ENCODE measurements around the gene FBXO45.
"Not testable (repeated sequence)": the region's sequence is repeated elsewhere in the genome, so short reads cannot be mapped to it uniquely, and the experiment has no call there.

The FBXO45 gene
- total RNA-seq = 21.9 to 32.6 (median 28.3) reads per million in 4 experiments

GRCh38 chr3:196568246-196569002 is at the start of gene FBXO45, which contains the start of gene WDR53:
FBXO45 (plus strand) TSS chr3:196568660; CDS start chr3:196568985, 325 bp downstream.
WDR53 (minus strand) TSS chr3:196568554; CDS start chr3:196561475, 7,079 bp downstream.
- DNase-seq = peak; percentile 92

GRCh38 chr3:196518966-196519717 is 49.3 kb upstream of the FBXO45 start:
- peak; percentile 11 for DNase-seq

GRCh38 chr3:196519718-196520082 is 48.8 kb upstream of the FBXO45 start:
- no peak for DNase-seq

- not testable (repeated sequence) for DNase-seq
Observed at GRCh38 chr3:196521291-196521690, 47.2 kb upstream of the FBXO45 start.

GRCh38 chr3:196523841-196524240 is 44.6 kb upstream of the FBXO45 start:
- no peak for DNase-seq

- DNase-seq = no peak
Observed at GRCh38 chr3:196524527-196524926, 43.9 kb upstream of the FBXO45 start.

GRCh38 chr3:196525141-196525540 is 43.3 kb upstream of the FBXO45 start:
- DNase-seq = no peak

GRCh38 chr3:196528639-196529233 is 39.7 kb upstream of the FBXO45 start:
- DNase-seq = peak; percentile 51

GRCh38 chr3:196531418-196531817 is 37.0 kb upstream of the FBXO45 start:
- no peak for DNase-seq

GRCh38 chr3:196533260-196533681 is 35.2 kb upstream of the FBXO45 start:
- DNase-seq = no peak

- peak; percentile 57 for DNase-seq
Observed at GRCh38 chr3:196537319-196537984, 31.0 kb upstream of the FBXO45 start.

- no peak for DNase-seq
Observed at GRCh38 chr3:196541684-196542445, 26.6 kb upstream of the FBXO45 start.

- DNase-seq = no peak
Observed at GRCh38 chr3:196544491-196544992, 23.9 kb upstream of the FBXO45 start.

- no peak for DNase-seq
Observed at GRCh38 chr3:196546537-196546936, 21.9 kb upstream of the FBXO45 start.

- DNase-seq = no peak
Observed at GRCh38 chr3:196547067-196547466, 21.4 kb upstream of the FBXO45 start.

GRCh38 chr3:196549312-196549711 is 19.1 kb upstream of the FBXO45 start:
- DNase-seq = not testable (repeated sequence)

GRCh38 chr3:196550172-196550571 is 18.3 kb upstream of the FBXO45 start:
- DNase-seq = not testable (repeated sequence)

GRCh38 chr3:196552253-196552652 is 16.2 kb upstream of the FBXO45 start:
- DNase-seq = no peak

- no peak for DNase-seq
Observed at GRCh38 chr3:196553551-196553950, 14.9 kb upstream of the FBXO45 start.

- DNase-seq = no peak
Observed at GRCh38 chr3:196554205-196554604, 14.3 kb upstream of the FBXO45 start.

- DNase-seq = no peak
Observed at GRCh38 chr3:196555295-196555694, 13.2 kb upstream of the FBXO45 start.

GRCh38 chr3:196557236-196557635 is 11.2 kb upstream of the FBXO45 start:
- no peak for DNase-seq
